HL-60 (cell line): ENCODE results near the gene EIF3I.

Experiments
- DNase-seq, 2 experiments: peaks; one replicate each; pipeline ENCODE4 v3.0.0-alpha.2; 2010 to 2020; ENCODE audit warnings: low read depth in 1 of 2, low spot score in 1 of 2
- H3K27ac ChIP-seq: fragments of 250-450 bp; sonication (Bioruptor Pico); replicated peaks from 2 replicates; pipeline ENCODE4 v1.5.1; 2020; ENCODE audit warnings: mild to moderate bottlenecking, moderate library complexity
- H3K27me3 ChIP-seq: fragments of 250-450 bp; sonication (Bioruptor Pico); 2 replicates; pipeline ENCODE4 v1.5.1; 2021; ENCODE audit warnings: mild to moderate bottlenecking, moderate library complexity; ENCODE audit not compliant: insufficient read depth, poor library complexity, severe bottlenecking
- H3K4me3 ChIP-seq: replicated peaks from 2 replicates; pipeline ENCODE4 v1.5.1; 2011; ENCODE audit warnings: mild to moderate bottlenecking, control low read depth, low read length; ENCODE audit not compliant: insufficient read depth
- GABPA ChIP-seq: IDR thresholded peaks from 2 replicates; pipeline ENCODE4 v1.6.1; 2012; ENCODE audit warnings: low read depth
- POLR2AphosphoS5 ChIP-seq: IDR thresholded peaks from 2 replicates; pipeline ENCODE4 v1.6.1; 2012; ENCODE audit warnings: low read depth
- SPI1 ChIP-seq: IDR thresholded peaks from 2 replicates; pipeline ENCODE4 v1.6.1; 2012; ENCODE audit warnings: low read depth, mild to moderate bottlenecking, borderline replicate concordance
- TF ChIP-seq, protein P1 (sequence below): IDR thresholded peaks from one replicate; pipeline ENCODE4 v1.5.1; 2011; ENCODE audit warnings: low read length, control low read depth, inconsistent platforms; ENCODE audit not compliant: insufficient read depth
- TF ChIP-seq, protein P2 (sequence below): IDR thresholded peaks from 2 replicates; pipeline ENCODE4 v1.6.1; 2012; ENCODE audit warnings: low read depth; ENCODE audit not compliant: insufficient replicate concordance

Gene EIF3I

DNA sequence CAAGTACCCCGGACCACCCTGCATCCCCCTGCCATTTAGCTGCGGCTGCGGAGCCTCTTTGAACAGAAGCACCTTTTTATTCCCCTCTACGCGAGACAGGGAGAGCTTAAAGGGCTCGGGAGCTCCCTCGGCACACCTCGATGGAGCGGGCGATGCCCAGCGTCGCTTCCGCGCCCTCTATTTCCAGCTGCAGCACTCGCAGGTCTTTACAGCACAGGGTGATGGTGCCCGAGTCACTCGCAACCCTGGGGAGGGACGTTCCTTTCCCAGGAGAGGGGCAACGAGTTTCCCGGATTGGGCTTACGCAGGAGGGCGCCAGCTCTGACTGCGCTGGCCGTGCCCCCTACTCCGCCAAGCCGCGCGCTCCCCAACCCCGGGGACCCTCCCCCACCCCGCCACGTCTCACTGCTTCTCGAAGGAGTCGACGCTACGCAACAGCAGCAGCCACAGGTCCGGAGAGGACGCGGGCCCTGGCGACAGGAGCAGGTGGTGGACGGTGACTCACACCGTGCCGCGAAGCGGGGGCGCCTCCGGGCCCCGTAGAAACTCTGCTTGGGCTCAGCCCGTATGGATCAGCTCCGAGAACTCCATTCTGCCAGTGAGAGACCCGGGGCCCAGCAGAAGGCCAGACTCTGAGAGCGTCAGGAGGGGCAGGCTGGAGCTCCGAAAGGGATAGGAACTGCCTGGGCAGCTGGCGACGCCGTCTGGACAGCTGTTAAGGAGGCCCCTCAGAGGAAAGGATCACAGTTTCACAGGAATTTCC lies 19.0 kb downstream of the EIF3I start:
- no peak for DNase-seq
- H3K4me3 ChIP-seq, result peak overlapping the region; percentile 54
- no peaks in the 10 kb centered on the region for H3K27me3 ChIP-seq
- H3K27ac ChIP-seq, result no peak overlapping the region
- TF ChIP-seq GABPA (no peak), SPI1 (no peak)
- TF ChIP-seq, protein P1, sequence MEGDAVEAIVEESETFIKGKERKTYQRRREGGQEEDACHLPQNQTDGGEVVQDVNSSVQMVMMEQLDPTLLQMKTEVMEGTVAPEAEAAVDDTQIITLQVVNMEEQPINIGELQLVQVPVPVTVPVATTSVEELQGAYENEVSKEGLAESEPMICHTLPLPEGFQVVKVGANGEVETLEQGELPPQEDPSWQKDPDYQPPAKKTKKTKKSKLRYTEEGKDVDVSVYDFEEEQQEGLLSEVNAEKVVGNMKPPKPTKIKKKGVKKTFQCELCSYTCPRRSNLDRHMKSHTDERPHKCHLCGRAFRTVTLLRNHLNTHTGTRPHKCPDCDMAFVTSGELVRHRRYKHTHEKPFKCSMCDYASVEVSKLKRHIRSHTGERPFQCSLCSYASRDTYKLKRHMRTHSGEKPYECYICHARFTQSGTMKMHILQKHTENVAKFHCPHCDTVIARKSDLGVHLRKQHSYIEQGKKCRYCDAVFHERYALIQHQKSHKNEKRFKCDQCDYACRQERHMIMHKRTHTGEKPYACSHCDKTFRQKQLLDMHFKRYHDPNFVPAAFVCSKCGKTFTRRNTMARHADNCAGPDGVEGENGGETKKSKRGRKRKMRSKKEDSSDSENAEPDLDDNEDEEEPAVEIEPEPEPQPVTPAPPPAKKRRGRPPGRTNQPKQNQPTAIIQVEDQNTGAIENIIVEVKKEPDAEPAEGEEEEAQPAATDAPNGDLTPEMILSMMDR, result no peak

GRCh38 chr1:32242341-32242851 lies 20.2 kb downstream of the EIF3I start:
- no peak overlapping the region for H3K27ac ChIP-seq

DNA sequence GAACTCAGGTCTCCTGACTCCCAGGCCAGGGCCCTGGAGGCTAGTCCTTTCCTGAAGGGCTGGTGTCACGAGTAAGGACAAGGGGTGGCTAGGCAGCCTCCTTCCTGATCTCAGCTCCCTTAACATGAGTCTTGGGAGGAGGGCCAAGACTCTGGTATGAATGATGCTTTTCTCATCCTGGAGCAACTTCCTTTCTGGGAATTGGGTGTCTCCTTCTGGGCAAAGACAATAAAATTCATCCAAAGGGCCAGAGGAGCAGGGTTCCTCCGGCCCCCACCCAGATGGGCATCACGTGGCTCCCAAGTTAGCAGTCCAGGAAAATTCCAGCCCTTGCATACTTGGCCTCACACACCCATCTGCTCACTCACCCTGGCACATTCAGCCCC lies 24.7 kb downstream of the EIF3I start, which contains the start of gene FAM167B:
TSS of gene FAM167B (plus strand) at position 335 of the 386 bp plus-strand sequence. CDS start 200 bp downstream, outside the sequence.
- no peak for DNase-seq
- no peak within 1 kb of the TSS for H3K4me3 ChIP-seq
- H3K27ac ChIP-seq, result no peak within 1 kb of the TSS
- H3K27me3 ChIP-seq, result no peaks in the 10 kb centered on the region
- TF ChIP-seq GABPA (no peak), POLR2AphosphoS5 (no peak), SPI1 (no peak)
- TF ChIP-seq, protein P1, result no peak
- TF ChIP-seq, protein P2, sequence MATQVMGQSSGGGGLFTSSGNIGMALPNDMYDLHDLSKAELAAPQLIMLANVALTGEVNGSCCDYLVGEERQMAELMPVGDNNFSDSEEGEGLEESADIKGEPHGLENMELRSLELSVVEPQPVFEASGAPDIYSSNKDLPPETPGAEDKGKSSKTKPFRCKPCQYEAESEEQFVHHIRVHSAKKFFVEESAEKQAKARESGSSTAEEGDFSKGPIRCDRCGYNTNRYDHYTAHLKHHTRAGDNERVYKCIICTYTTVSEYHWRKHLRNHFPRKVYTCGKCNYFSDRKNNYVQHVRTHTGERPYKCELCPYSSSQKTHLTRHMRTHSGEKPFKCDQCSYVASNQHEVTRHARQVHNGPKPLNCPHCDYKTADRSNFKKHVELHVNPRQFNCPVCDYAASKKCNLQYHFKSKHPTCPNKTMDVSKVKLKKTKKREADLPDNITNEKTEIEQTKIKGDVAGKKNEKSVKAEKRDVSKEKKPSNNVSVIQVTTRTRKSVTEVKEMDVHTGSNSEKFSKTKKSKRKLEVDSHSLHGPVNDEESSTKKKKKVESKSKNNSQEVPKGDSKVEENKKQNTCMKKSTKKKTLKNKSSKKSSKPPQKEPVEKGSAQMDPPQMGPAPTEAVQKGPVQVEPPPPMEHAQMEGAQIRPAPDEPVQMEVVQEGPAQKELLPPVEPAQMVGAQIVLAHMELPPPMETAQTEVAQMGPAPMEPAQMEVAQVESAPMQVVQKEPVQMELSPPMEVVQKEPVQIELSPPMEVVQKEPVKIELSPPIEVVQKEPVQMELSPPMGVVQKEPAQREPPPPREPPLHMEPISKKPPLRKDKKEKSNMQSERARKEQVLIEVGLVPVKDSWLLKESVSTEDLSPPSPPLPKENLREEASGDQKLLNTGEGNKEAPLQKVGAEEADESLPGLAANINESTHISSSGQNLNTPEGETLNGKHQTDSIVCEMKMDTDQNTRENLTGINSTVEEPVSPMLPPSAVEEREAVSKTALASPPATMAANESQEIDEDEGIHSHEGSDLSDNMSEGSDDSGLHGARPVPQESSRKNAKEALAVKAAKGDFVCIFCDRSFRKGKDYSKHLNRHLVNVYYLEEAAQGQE, result no peak

More at GRCh38 chr1:32242341-32242851, 20.2 kb downstream of the EIF3I start:
- Histone ChIP-seq H3K4me3 (no peak overlapping the region), H3K27me3 (no peaks in the 10 kb centered on the region)
- TF ChIP-seq SPI1 (peak; percentile 21; the same call in 1 of the 2 replicates), POLR2AphosphoS5 (no peak)
- TF ChIP-seq, protein P1, result no peak
- TF ChIP-seq, protein P2, result no peak
- no peak for DNase-seq
